ENCODE measurements around the gene MCCC2.

DNA sequence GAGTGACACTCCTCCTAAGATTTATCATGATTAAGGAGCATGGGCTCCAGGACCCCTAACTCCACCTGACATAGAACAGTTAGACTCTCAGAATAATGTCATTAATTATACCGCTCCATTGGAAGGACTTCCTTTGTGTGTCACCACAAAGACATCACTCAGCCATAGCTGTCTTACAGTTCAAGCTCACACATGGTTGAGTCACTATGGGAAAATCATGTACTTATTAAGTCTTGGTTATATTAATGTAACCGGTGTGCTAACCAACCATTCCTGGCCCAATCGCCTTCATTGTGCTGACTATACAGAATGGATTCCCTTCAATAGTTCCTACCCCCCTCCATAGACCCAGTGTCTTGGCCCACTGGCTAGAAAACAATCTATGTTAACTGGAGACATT is 10.9 kb upstream of the MCCC2 start:
- TF ChIP-seq CTCF (IDR thresholded peaks at IDR 0.05) (no peak), EZH2 (IDR thresholded peaks at IDR 0.05; ENCODE audit: borderline replicate concordance, insufficient read depth, low read depth, low read length, poor library complexity, severe bottlenecking) (no peak)

Measured in B cell (primary cell).